Spleen (tissue), 11 donors: ENCODE measurements around the gene PTK7. TPM values are rescaled to one million over a fixed set of nuclear protein-coding genes. Genes with fewer than 3 reads are reported as not detected.

Experiments
- DNase-seq: peaks from one replicate; pipeline ENCODE4 v3.0.0-alpha.2; 2020
- H3K27ac ChIP-seq, 8 donors: fragments of 200-600 bp; sonication (generic) in 7 of 8; 1 replicate in 4 of 8; 2 replicates in 4 of 8; pipeline versions ENCODE4 v1.5.0 to v1.8.0; 2016 to 2021; ENCODE audit warnings: inconsistent platforms in 4 of 8, mild to moderate bottlenecking in 4 of 8, moderate library complexity in 1 of 8
- H3K27me3 ChIP-seq, 7 donors: fragments of 200-600 bp; sonication (generic) in 6 of 7; replicated peaks in 1 of 7; 1 replicate in 4 of 7; 2 replicates in 3 of 7; pipeline versions ENCODE4 v1.5.0 to v1.8.0; 2016 to 2021; ENCODE audit warnings: inconsistent platforms in 3 of 7, mild to moderate bottlenecking in 1 of 7
- H3K36me3 ChIP-seq, 6 donors: fragments of 200-600 bp; sonication (generic) in 5 of 6; 1 replicate in 4 of 6; 2 replicates in 2 of 6; pipeline versions ENCODE4 v1.5.0 to v1.8.0; 2016 to 2021; ENCODE audit warnings: inconsistent platforms in 2 of 6
- H3K4me1 ChIP-seq, 6 donors: fragments of 200-600 bp; sonication (generic) in 5 of 6; 1 replicate in 3 of 6; 2 replicates in 3 of 6; pipeline versions ENCODE4 v1.5.0 to v1.8.0; 2016 to 2021; ENCODE audit warnings: inconsistent platforms in 3 of 6
- H3K4me3 ChIP-seq, 8 donors: fragments of 200-600 bp; sonication (generic) in 7 of 8; 1 replicate in 4 of 8; 2 replicates in 4 of 8; pipeline versions ENCODE4 v1.5.0 to v1.8.0; 2016 to 2021; ENCODE audit warnings: inconsistent platforms in 4 of 8, mild to moderate bottlenecking in 4 of 8, moderate library complexity in 2 of 8
- H3K9me3 ChIP-seq, 8 donors: fragments of 200-600 bp; sonication (generic) in 7 of 8; 1 replicate in 4 of 8; 2 replicates in 4 of 8; pipeline versions ENCODE4 v1.5.0 to v1.8.0; 2016 to 2021; ENCODE audit warnings: inconsistent platforms in 4 of 8
- CTCF ChIP-seq, 11 experiments: fragments of 200-600 bp in 7 of 11; fragments of 450-650 bp in 4 of 11; sonication (generic) in 4 of 11; IDR thresholded peaks in 8 of 11; conservative IDR thresholded peaks in 3 of 11; 1 replicate in 7 of 11; 2 replicates in 4 of 11; pipeline versions ENCODE4 v1.4.0 to v1.8.0; 2016 to 2021; ENCODE audit warnings: antibody characterized with exemption in 11 of 11, inconsistent platforms in 4 of 11, mild to moderate bottlenecking in 1 of 11
- POLR2A ChIP-seq, 3 donors: fragments of 450-650 bp; IDR thresholded peaks; one replicate each; pipeline ENCODE4 v1.5.1; 2017; ENCODE audit warnings: antibody characterized with exemption in 3 of 3, mild to moderate bottlenecking in 1 of 3
- POLR2AphosphoS5 ChIP-seq, 3 donors: sonication (generic); formaldehyde crosslinking; IDR thresholded peaks; one replicate each; pipeline ENCODE4 v1.5.1; 2017; ENCODE audit warnings: antibody characterized with exemption in 3 of 3
- WGBS, 5 donors: extraction: QIAGEN DNeasy Blood & Tissue Kit in 3 of 5; methylation state at CpG; one replicate each; pipeline versions ENCODE4 v1.1.5 to v1.1.7; 2013 to 2018; 5-methylcytosine and 5-hydroxymethylcytosine counted together
- intact Hi-C: fragments of 100-400 bp; cut with DNase I; formaldehyde crosslinking; loops from one replicate; pipeline ENCODE4 v1.15.0; 2023; ENCODE audit warnings: low total_unique reads
- polyA plus RNA-seq, 3 donors: library from polyadenylated mRNA; stranded (reverse); fragments of 200-250 nt; gene quantifications; one replicate each; pipeline ENCODE4 v1.2.1, GENCODE V29; 2013
- total RNA-seq, 7 donors: library from RNA; depleted of rRNA in 3 of 7; stranded (reverse); fragments of >200 nt in 3 of 7; fragmentation: NEBNext Ultra II Directional in 4 of 7; extraction: Animal tissue kit (Norgen Biotek cat#: 25700) in 4 of 7; gene quantifications; one replicate each; pipeline versions ENCODE4 v1.1.0 to v1.2.1, GENCODE V29; 2016 to 2021
- donor health status: healthy with polysubstance abuse.
- donor health status: DM: no; HTN: no; CAD: no; lungs with moderate emphysema.
- donor health status: DM: no; HTN: no; CAD: no.
- donor health status: Bipolar disorder and iron deficiency.
- donor health status: healthy.
- donor health status: DM: no; HTN: no; CAD: no.
- donor health status: DM: yes; HTN: yes; CAD: no.

The PTK7 gene
- total and polyA plus RNA-seq, 10 donors: 6.0 to 66.4 (median 25.9) TPM

GRCh38 chr6:43060034-43060754 lies 15.9 kb upstream of the PTK7 start:
- no peaks in the 10 kb centered on the region for H3K9me3 ChIP-seq
- intact Hi-C loops: no loop called here
- TF ChIP-seq CTCF (IDR thresholded peaks at IDR 0.05 in 8 of 11, conservative IDR thresholded peaks at IDR 0.05 in 3 of 11): no peak
- no peak for TF ChIP-seq POLR2AphosphoS5 (IDR thresholded peaks at IDR 0.05)
- TF ChIP-seq POLR2A (IDR thresholded peaks at IDR 0.05): no peak
- 14 to 22% (median 17%) methylated on average over 9 to 15 of the region's 15 CpGs for WGBS, 5 donors
- H3K36me3 ChIP-seq: peaks cover 0 to 61% (median 31%) of the 10 kb centered on the region in 6 donors
- peak overlapping the region; percentile 76 to 99 (median 89) for H3K4me3 ChIP-seq
- no peak for DNase-seq
- peak overlapping the region; percentile 88 to 96 (median 92) for H3K27ac ChIP-seq
- H3K27me3 ChIP-seq: no peaks in the 10 kb centered on the region
- peaks cover 19 to 52% (median 31%) of the 10 kb centered on the region in 6 donors for H3K4me1 ChIP-seq

- H3K27me3 ChIP-seq: no peaks in the 10 kb centered on the region
- DNase-seq: no peak
- peaks cover 0 to 61% (median 27%) of the 10 kb centered on the region in 6 donors for H3K36me3 ChIP-seq
- no peak for TF ChIP-seq POLR2AphosphoS5 (IDR thresholded peaks at IDR 0.05)
- no peak for TF ChIP-seq POLR2A (IDR thresholded peaks at IDR 0.05)
- TF ChIP-seq CTCF (IDR thresholded peaks at IDR 0.05 in 8 of 11, conservative IDR thresholded peaks at IDR 0.05 in 3 of 11): no peak
- H3K27ac ChIP-seq: peak overlapping the region in 1 of 8 donors; percentile 90
- H3K4me3 ChIP-seq: peak overlapping the region in 5 of 8 donors; percentile 76 to 99 (median 94)
- peaks cover 19 to 52% (median 31%) of the 10 kb centered on the region in 6 donors for H3K4me1 ChIP-seq
- intact Hi-C loops: no loop called here
- 86 to 94% (median 91%) methylated on average over 7 to 12 of the region's 12 CpGs for WGBS, 5 donors
- H3K9me3 ChIP-seq: no peaks in the 10 kb centered on the region
These were observed 15.1 kb upstream of the PTK7 start for GRCh38 chr6:43060755-43061633.

GRCh38 chr6:43061861-43062260 lies 14.3 kb upstream of the PTK7 start:
- intact Hi-C loops: no loop called here
- Histone ChIP-seq H3K4me1 (peaks cover 19 to 47% (median 31%) of the 10 kb centered on the region in 6 donors), H3K27me3 (no peaks in the 10 kb centered on the region), H3K9me3 (no peaks in the 10 kb centered on the region), H3K36me3 (peaks cover 0 to 61% (median 29%) of the 10 kb centered on the region in 6 donors), H3K27ac (no peak overlapping the region), H3K4me3 (no peak overlapping the region)
- no peak for DNase-seq
- TF ChIP-seq POLR2A (IDR thresholded peaks at IDR 0.05): no peak
- no peak for TF ChIP-seq POLR2AphosphoS5 (IDR thresholded peaks at IDR 0.05)
- TF ChIP-seq CTCF (IDR thresholded peaks at IDR 0.05 in 8 of 11, conservative IDR thresholded peaks at IDR 0.05 in 3 of 11): no peak
- WGBS, 5 donors: 71 to 87% (median 83%) methylated on average over 2 of the region's 2 CpGs

- no peak for DNase-seq
- peaks cover 19 to 37% (median 28%) of the 10 kb centered on the region in 6 donors for H3K4me1 ChIP-seq
These were observed 13.3 kb upstream of the PTK7 start for GRCh38 chr6:43062818-43063217.

More at GRCh38 chr6:43062818-43063217, 13.3 kb upstream of the PTK7 start:
- WGBS, 5 donors: 90 to 95% (median 94%) methylated on average over 11 to 12 of the region's 12 CpGs
- Histone ChIP-seq H3K27me3 (no peaks in the 10 kb centered on the region), H3K36me3 (peaks cover 0 to 58% (median 25%) of the 10 kb centered on the region in 6 donors), H3K4me3 (no peak overlapping the region), H3K9me3 (no peaks in the 10 kb centered on the region), H3K27ac (no peak overlapping the region)
- intact Hi-C loops: no loop called here
- no peak for TF ChIP-seq CTCF (IDR thresholded peaks at IDR 0.05 in 8 of 11, conservative IDR thresholded peaks at IDR 0.05 in 3 of 11)
- no peak for TF ChIP-seq POLR2A (IDR thresholded peaks at IDR 0.05)
- TF ChIP-seq POLR2AphosphoS5 (IDR thresholded peaks at IDR 0.05): no peak
